Measurements from ENCODE around the gene TMEM151B.

GRCh38 chr6:44275271-44275748, 5.1 kb downstream of the TMEM151B start:
- TF ChIP-seq RCOR1 (IDR thresholded peaks at IDR 0.05; ENCODE audit: insufficient replicate concordance, low read length) (no peak), POLR2A (IDR thresholded peaks at IDR 0.05; ENCODE audit: low read depth, low read length) (no peak), CTCF (conservative IDR thresholded peaks at IDR 0.05; ENCODE audit: low read depth, low read length) (no peak), ELK1 (IDR thresholded peaks at IDR 0.05; ENCODE audit: borderline replicate concordance, low read depth, low read length) (no peak), FOS (IDR thresholded peaks at IDR 0.05; ENCODE audit: low read depth, low read length) (no peak), RFX5 (IDR thresholded peaks at IDR 0.05; ENCODE audit: low read depth, low read length) (no peak), CEBPB (IDR thresholded peaks at IDR 0.05; ENCODE audit: low read depth, low read length) (no peak), MAFK (IDR thresholded peaks at IDR 0.05; ENCODE audit: low read depth, low read length) (no peak), SMC3 (IDR thresholded peaks at IDR 0.05; ENCODE audit: low read depth, low read length) (no peak), RAD21 (IDR thresholded peaks at IDR 0.05; ENCODE audit: low read length) (no peak)
